Retina (tissue), 1 donor: ENCODE measurements around the gene CD22.
"Not testable (repeated sequence)": the region's sequence is repeated elsewhere in the genome, so short reads cannot be mapped to it uniquely, and the experiment has no call there.

Experiments used
- DNase-seq: peaks from one replicate; pipeline ENCODE4 v3.0.0-alpha.2; 2016

The CD22 gene

DNA sequence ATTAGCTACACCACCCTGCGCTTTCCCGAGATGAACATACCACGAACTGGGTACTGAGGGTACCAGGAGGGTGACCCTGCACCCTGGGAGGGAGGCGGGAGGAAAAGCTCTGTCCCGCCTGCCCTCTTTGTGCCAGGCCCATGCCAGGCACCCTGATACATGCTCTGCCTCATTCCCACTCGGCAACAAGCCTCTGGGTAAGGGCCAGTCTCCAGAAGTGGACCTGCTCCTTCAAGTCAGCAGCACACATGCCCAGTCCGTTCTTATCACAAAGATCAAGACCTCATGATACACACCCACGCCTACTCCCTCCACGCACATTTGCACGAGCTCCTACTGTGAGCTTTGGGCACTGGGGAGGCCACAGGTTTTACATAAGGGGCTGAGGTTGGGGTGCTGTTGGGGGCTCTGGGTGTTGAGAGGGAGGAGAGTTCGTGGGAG is 16.7 kb downstream of the CD22 start:
- no peak for DNase-seq

DNA sequence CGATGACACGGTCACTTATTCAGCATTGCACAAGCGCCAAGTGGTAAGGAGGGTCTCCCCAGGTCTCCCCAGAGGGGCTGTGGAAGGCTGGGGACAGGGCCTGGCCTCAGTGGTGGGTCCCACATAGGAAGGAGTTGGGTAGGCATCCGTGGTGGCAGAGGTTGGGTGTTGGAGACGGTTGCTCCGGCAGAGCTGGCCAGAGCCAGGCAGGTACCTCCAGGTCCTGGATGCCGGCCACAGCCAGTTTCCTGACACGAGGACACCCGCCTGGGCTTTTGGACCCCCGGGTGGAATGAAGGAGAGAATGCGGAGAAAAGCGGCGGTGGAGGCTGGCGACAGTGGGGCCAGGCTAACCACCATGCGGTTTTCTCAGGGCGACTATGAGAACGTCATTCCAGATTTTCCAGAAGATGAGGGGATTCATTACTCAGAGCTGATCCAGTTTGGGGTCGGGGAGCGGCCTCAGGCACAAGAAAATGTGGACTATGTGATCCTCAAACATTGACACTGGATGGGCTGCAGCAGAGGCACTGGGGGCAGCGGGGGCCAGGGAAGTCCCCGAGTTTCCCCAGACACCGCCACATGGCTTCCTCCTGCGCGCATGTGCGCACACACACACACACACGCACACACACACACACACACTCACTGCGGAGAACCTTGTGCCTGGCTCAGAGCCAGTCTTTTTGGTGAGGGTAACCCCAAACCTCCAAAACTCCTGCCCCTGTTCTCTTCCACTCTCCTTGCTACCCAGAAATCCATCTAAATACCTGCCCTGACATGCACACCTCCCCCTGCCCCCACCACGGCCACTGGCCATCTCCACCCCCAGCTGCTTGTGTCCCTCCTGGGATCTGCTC is 17.4 kb downstream of the CD22 start:
- no peak for DNase-seq

DNA sequence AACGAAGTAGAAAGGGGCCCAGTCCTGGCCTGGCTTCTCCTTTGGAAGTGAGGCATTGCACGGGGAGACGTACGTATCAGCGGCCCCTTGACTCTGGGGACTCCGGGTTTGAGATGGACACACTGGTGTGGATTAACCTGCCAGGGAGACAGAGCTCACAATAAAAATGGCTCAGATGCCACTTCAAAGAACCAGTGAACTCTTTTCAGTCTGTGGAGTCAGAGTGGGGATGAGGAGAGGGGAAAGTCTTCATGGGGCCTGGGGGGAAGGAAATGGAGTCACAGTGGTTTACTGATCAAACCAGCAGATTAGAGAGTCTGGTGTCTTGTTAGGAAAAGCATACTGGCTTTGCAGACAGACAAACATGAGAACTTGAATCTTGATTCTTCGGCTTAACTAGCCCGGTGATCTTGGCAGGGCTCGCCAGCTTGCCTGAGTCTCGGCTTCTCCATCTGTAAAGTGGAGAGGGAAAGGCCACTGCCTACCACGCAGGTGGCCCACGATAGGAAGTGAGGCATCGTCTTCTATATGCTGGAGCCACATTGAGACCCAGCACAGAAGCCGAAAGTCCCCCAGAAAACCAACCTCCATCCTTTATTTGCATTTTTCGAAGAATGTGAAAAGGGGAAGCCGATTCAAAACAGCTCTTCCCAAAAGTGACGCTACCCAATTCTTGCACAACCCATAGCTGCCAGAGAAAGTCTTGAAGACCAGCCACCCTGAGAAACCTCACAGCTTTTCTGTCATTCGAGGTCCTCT is 18.4 kb downstream of the CD22 start, which contains the start of gene FFAR1:
TSS of gene FFAR1 (plus strand) at position 732 of the 759 bp plus-strand sequence. CDS start 3,650 bp downstream, outside the sequence.
- no peak for DNase-seq

DNA sequence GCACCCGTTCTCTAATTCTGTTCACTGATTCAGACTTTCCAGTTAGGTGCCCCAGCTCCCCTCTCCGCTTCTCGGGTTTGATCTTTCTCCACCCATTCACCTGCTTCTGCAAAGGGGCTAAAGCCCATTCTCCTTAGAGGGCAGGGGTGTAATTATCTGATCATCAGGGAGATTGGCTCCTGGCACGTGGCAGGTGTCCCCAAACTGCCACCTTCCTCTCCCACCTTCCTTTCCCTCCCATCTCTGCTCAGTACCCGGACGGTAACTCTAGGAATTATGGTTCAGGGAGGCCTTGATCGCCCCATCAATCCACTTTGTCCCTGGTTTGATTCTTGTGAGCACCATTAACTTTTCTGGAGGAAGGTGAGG is 18.9 kb downstream of the CD22 start:
- DNase-seq: no peak

DNA sequence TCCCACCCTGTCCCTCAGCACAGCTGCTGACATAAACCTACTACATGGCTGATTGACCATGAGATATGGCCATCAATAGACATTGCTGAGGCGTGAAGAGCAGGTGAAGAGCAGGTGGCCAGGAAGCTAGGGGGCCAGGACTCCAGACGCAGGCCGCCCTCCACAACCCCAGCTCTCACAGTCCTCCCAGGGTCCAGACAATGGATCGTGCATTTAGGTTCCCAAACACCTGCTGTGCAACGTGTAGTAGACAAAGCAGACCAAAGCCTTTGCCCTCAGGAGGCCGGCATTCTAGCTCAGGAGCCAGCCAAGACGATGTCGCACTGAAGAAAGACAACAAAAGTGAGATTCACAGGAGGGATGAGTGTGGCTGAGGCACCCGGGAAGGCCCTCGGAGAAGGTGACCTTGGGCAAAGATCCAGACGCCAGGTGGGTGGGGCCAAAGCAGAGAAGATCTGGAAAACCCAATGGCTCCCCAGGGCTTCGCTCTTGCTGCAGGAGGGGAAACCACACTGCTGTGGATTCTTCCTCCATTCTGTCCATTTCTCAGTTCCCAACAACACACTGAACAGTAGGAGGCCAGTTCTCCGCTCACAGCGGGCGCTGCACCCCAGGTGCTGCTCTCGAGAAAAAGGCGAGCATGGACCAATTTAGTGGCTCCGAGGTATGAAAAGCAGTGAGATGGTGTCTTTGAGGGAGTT is 20.1 kb downstream of the CD22 start:
- DNase-seq: no peak

DNA sequence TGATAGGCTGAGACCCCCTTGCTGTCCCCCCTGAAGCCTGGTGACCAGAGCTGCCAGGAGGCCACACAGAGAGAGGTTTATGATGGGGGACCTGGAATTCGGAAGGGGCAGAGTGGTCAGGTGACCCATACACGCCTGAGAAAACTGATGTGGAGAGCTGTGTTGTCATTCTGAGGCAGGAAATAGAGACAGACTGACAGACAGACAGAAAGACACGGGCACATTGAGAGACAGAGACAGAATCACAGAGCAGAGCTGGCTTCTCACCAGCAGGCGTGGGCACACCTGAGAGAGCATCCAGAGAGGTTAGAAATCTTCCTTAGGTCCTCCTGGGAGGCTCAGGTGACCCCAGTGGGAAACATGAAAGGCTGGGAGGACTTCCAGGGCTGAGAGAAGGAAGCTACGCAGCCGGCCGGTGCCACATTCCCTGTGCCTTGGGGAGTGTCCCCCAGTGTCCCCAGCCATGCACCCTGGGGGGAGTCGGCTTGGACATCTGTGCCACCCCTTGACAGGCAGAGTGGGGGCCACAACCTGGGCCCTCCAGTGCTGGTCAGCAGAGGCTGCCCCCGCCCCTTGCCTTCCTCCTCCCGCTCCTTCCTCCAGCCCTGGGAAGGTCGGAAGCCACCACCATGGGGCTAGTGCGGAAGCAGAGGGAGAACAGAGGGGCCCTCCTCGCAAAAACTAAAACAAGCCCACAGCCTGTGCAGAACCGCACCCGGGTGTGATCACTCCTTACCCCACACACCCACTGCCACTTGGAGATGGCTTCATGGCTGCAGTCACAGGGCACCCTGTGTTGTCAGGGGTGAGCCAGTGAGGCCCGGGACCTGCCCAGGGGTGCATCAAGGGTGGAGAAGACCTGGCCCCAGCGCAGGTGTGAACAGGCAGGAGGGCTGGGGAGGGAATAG is 20.9 kb downstream of the CD22 start:
- DNase-seq: peak; percentile 26

DNA sequence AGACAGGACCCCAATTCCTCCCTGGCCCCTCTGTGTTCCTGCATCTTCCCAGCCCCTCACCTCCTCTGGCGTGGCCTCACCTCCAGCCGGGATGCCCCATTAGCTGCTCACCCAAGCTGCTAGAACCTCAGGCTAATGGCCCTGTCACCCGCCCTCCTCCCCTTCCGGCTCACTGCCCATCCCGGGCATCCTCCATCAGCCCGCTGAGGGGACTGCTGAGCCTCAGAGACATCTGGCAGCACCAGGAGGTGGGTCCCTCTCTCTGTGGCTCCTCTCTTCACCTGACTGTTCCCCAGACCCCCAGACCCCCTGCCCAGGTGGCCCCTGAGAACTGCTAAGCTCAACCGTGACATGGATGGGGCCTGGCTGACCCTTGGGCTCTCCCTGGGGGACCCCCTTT is 21.6 kb downstream of the CD22 start:
- peak; percentile 57 for DNase-seq

DNA sequence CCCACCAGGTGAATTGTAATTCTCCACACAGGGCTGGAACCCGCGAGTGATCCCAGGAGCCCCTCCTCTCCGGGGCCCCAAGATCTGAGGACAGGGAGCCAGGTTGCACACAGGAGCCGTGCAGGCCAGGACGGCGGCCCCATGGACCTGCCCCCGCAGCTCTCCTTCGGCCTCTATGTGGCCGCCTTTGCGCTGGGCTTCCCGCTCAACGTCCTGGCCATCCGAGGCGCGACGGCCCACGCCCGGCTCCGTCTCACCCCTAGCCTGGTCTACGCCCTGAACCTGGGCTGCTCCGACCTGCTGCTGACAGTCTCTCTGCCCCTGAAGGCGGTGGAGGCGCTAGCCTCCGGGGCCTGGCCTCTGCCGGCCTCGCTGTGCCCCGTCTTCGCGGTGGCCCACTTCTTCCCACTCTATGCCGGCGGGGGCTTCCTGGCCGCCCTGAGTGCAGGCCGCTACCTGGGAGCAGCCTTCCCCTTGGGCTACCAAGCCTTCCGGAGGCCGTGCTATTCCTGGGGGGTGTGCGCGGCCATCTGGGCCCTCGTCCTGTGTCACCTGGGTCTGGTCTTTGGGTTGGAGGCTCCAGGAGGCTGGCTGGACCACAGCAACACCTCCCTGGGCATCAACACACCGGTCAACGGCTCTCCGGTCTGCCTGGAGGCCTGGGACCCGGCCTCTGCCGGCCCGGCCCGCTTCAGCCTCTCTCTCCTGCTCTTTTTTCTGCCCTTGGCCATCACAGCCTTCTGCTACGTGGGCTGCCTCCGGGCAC is 22.6 kb downstream of the CD22 start:
- DNase-seq: no peak

DNA sequence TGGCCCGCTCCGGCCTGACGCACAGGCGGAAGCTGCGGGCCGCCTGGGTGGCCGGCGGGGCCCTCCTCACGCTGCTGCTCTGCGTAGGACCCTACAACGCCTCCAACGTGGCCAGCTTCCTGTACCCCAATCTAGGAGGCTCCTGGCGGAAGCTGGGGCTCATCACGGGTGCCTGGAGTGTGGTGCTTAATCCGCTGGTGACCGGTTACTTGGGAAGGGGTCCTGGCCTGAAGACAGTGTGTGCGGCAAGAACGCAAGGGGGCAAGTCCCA is 23.1 kb downstream of the CD22 start:
- DNase-seq: no peak

DNA sequence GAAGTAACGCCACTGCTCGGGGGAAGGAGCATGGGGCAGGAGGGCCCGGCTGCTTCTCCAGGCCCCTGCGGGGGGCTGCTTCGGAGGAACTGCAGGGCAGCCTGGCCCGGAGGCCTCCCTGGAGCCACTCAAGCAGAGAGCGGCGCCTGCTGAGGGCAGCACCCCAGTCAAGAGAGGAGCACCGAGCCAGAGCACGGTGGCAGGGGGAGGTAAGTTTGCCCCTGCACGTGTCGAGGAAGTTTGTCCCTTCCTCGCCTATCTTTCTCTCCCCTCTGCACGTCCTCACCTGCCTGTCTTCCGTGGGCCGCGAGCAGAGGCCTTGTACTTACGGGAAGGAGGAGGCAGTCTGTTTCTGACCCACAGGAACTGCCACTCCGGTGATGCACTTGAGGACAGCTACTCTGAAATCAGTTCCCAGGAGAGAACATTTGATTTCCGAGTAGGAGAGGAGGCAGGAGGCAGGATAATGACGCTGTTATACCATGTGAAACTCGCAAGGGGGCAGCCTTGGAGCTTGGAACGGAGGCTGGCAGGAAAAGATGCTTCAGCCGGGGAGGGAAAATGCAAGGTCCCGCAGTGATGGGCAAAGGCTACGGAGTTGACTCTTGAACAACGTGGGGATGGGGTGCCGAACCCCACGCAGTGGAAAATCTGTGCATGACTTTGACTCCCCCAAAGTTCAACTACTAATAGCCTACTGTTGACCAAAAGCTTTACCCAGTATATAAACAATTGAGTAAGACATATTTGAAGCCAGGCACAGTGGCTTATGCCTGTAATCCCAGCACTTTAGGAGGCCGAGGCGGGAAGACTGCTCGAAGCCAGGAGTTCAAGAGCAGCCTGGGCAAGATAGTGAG is 23.7 kb downstream of the CD22 start:
- peak; percentile 86 for DNase-seq

DNA sequence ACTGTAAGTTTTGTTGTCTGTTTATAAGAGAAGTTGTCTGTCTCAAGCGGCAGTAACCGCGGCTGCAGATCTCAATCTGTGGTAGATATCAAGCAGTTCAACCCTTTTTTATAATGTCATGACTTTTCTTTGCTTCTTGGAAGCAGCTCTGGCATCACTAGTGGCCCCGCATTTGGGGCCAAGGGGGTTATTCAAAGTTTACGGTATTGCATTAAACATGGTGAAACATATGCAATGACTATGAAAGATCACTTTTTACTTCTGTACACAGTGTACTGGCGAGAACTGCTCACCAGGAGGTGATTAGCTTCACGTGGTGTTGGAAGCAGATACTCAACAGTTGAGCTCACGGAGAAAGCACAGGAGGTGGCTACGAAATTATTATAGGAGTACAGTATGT is 24.6 kb downstream of the CD22 start:
- peak; percentile 1 for DNase-seq

DNA sequence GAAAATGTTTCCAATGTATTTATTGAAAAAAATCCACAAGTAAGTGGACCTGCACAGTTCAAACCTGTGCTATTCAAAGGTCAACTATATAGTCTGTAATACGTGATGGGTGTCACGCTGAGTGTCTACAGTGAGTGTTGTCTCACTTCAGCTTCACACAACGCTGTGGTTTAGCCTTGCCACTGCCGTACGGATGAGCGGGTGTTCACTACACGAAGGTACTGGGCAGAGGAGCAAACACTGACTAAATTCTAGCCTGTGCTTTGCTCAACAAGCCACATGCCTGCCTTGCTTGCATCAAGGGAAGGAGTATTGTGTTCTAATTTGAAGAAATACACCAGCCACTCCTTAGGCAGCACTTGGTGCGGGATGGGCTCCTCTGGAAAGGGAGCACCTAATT is 25.9 kb downstream of the CD22 start:
- no peak for DNase-seq

DNA sequence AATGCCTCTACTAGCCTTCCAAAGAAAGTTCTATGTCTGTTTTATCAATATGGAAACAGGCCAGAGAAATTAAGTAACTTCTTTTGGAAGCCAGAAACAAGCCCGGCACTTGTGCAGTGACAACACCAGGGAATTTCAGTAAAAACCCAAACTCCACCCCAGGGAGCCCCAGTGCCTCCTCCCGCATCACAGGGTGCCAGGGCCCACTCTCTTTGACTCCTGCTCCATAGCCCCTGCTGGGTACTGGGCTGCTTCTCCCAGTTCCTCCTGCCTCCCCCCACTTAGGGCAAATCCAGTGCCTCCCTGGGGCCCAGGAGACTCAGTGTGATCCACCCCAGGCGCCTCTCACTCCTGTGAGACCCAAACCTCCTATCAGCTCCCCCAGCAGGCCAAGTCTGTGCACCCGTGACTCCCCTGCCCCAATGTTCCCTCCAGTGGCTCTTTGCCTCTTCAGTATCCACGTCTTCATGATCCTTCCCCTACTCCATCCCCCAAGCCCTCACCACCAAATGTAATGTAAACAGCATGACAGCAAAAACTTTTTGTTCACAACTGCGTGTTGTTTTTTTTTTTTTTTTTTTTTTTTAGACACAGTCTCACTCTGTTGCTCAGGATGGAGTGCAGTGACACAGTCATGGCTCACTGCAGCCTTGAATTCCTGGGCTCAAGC is 26.9 kb downstream of the CD22 start:
- no peak for DNase-seq

DNA sequence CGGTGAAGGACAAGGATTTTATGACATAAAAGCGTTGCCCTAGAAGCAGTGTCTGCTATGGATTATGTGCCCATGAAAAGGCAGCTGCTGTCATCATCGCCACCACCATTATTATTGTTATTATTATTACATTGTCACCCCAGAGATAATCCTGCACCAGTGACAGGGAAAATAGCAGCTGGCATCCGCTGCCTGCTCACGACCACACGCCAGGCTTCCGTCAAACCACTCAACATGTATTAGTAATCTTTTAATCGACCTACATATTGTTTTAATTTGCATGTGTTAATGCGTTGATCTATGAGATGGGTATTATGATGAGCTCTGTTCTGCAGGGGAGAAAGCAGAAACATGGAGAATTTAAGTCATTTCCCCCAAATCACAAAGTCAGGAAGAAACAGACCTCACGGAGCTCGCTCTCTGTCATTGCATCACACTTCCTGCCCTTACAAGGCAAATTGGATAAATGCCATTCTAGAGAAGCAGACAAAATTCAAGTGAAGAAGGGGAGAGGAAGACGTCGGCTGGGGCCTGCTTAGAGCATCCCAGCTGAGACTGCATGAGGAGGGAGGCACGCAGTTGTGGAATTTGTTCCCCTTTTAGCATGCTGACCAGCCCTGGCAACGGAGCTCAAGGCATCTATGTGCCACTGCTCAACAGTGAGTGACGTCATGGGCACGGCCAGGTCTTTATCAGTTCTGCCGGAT is 29.0 kb downstream of the CD22 start, which contains the start of gene FFAR3:
TSS of gene FFAR3 (plus strand) at position 594 of the 707 bp plus-strand sequence. CDS start 431 bp downstream, outside the sequence.
- no peak for DNase-seq

DNA sequence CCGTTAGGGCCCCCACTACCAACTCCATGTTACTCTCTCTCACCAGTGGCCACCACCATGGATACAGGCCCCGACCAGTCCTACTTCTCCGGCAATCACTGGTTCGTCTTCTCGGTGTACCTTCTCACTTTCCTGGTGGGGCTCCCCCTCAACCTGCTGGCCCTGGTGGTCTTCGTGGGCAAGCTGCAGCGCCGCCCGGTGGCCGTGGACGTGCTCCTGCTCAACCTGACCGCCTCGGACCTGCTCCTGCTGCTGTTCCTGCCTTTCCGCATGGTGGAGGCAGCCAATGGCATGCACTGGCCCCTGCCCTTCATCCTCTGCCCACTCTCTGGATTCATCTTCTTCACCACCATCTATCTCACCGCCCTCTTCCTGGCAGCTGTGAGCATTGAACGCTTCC is 29.8 kb downstream of the CD22 start:
- DNase-seq: not testable (repeated sequence)

DNA sequence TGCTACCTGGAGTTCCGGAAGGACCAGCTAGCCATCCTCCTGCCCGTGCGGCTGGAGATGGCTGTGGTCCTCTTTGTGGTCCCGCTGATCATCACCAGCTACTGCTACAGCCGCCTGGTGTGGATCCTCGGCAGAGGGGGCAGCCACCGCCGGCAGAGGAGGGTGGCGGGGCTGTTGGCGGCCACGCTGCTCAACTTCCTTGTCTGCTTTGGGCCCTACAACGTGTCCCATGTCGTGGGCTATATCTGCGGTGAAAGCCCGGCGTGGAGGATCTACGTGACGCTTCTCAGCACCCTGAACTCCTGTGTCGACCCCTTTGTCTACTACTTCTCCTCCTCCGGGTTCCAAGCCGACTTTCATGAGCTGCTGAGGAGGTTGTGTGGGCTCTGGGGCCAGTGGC is 30.4 kb downstream of the CD22 start:
- DNase-seq: not testable (repeated sequence)

DNA sequence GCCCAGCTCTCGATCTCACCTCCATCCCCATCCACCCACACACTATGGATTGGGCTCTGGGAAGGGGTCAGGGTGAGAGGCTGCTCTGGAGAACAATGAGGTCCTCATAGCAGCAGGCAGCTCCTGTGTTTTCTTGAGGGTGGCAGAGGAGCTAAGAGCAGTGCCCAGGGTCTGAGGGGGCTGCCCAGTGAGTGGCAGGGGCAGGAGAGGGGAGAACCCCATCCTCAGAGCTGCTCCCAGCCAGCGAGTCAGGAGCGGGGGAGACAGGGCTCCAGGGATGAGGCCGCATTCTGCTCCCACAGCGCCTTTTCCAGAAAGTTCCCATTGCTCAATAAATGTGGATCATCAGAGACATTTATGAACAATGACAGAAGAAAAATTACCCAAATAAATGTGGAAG is 31.1 kb downstream of the CD22 start:
- DNase-seq: not testable (repeated sequence)

DNA sequence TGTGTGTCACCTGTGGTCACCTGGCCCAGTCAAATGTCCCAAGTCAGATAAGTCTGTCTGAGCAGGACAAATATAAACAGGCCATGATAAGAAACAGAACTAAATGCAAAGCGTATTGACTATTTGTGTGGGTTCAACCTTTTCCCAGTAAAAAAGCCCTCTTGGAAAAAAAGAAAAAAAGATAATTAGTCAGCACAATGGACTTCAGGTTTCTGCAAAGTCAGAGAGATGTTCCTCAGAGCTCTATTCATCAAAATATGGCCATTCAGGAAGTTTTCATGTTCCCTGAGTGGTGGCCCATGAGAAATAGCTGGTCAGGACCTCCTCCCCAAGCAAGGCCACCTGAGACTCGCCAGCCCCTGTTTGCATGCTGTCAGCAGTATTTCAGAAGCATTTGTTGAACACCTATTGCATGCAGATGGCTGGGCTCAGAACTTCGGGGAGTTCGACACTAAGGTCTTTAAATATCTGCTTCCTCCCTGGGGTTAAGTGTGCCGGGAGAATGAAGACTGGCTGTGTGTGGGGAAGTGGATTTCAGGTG is 32.0 kb downstream of the CD22 start:
- no peak for DNase-seq
